Measurements from ENCODE around the gene SLC19A1.

DNA sequence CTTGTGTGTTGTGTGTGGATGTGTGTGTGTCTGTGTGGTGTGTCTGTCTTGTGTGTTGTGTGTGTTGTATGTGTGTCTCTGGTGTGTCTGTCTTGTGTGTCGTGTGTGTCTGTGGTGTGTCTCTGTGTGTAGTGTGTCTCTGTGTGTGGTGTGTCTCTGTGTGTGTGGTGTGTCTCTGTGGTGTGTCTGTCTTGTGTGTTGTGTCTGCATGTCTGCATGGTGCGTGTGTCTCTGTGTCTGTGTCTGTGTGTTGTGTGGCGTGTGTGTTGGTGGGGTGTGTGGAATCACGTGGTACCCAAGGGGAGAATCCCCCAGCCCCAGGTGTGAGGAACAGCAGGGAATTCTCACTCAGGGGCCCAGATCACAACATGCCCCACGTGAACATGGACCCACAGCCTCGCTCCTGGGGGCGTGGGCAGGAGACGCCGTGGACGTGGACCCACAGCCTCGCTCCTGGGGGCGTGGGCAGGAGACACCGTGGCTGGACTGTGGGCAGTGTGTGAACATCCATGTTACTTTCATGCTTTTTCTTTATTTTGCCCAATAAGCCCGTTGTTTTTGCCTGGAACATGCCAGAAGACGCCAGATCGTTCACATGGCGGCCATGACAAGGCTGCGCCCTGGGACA lies 67.8 kb downstream of the SLC19A1 start:
- TF ChIP-seq, protein P1, sequence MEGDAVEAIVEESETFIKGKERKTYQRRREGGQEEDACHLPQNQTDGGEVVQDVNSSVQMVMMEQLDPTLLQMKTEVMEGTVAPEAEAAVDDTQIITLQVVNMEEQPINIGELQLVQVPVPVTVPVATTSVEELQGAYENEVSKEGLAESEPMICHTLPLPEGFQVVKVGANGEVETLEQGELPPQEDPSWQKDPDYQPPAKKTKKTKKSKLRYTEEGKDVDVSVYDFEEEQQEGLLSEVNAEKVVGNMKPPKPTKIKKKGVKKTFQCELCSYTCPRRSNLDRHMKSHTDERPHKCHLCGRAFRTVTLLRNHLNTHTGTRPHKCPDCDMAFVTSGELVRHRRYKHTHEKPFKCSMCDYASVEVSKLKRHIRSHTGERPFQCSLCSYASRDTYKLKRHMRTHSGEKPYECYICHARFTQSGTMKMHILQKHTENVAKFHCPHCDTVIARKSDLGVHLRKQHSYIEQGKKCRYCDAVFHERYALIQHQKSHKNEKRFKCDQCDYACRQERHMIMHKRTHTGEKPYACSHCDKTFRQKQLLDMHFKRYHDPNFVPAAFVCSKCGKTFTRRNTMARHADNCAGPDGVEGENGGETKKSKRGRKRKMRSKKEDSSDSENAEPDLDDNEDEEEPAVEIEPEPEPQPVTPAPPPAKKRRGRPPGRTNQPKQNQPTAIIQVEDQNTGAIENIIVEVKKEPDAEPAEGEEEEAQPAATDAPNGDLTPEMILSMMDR (IDR thresholded peaks at IDR 0.05) = no peak
- TF ChIP-seq POLR2A (IDR thresholded peaks at IDR 0.05) (no peak), POLR2AphosphoS5 (IDR thresholded peaks at IDR 0.05) (no peak)

Measured in prostate gland (tissue), 2 donors.